Right kidney (tissue), 9 donors: ENCODE results near the gene RTN4R.
A peak's percentile ranks its signal among the peaks of the same experiment; 100 is the strongest.
"Not testable (repeated sequence)": the region's sequence is repeated elsewhere in the genome, so short reads cannot be mapped to it uniquely, and the experiment has no call there.

Source experiments
- DNase-seq: peaks from one replicate; pipeline ENCODE4 v3.0.0-alpha.2; 2016
- long read RNA-seq, 8 donors: transcript quantifications; one replicate each; lab custom pipeline, GENCODE V29; 2026

Gene RTN4R
- long read RNA-seq, donor 1, partial matches to known transcripts: 0 of 5 reads
- long read RNA-seq, donor 1, other reads (novel, unspliced or antisense): 0 of 5 reads
- long read RNA-seq, donor 2, partial matches to known transcripts: 0 of 3 reads
- long read RNA-seq, donor 2, other reads (novel, unspliced or antisense): 0 of 3 reads
- long read RNA-seq, donor 3, partial matches to known transcripts: 0 of 5 reads
- long read RNA-seq, donor 3, other reads (novel, unspliced or antisense): 0 of 5 reads
- long read RNA-seq, donor 4, partial matches to known transcripts: 0 of 4 reads
- long read RNA-seq, donor 4, other reads (novel, unspliced or antisense): 0 of 4 reads
- long read RNA-seq, donor 5, partial matches to known transcripts: 0 of 5 reads
- long read RNA-seq, donor 5, other reads (novel, unspliced or antisense): 0 of 5 reads
- long read RNA-seq, donor 6, transcript RTN4R-201 (2 exons, 2,157 nt): major isoform, 8 of 8 reads
- long read RNA-seq, donor 6, partial matches to known transcripts: 0 of 8 reads
- long read RNA-seq, donor 6, other reads (novel, unspliced or antisense): 0 of 8 reads
- long read RNA-seq, donor 7, transcript RTN4R-201 (2 exons, 2,157 nt): major isoform, 5 of 6 reads
- long read RNA-seq, donor 7, partial matches to known transcripts: 0 of 6 reads
- long read RNA-seq, donor 7, other reads (novel, unspliced or antisense): 0 of 6 reads
- long read RNA-seq, donor 8, partial matches to known transcripts: 0 of 2 reads
- long read RNA-seq, donor 8, other reads (novel, unspliced or antisense): 0 of 2 reads

GRCh38 chr22:20268279-20269012, at the start of gene RTN4R:
RTN4R (minus strand) TSS chr22:20268318; CDS start chr22:20268092, 226 bp downstream.
- peak; percentile 69 for DNase-seq

GRCh38 chr22:20317402-20318042, 49.4 kb upstream of the RTN4R start:
- DNase-seq: peak; percentile 0

GRCh38 chr22:20316844-20317401, 48.8 kb upstream of the RTN4R start:
- DNase-seq: peak; percentile 1

- peak; percentile 0 for DNase-seq
Observed at GRCh38 chr22:20316217-20316843, 48.2 kb upstream of the RTN4R start.

GRCh38 chr22:20315337-20316216, 47.5 kb upstream of the RTN4R start:
- DNase-seq: no peak

- DNase-seq: peak; percentile 0
Observed at GRCh38 chr22:20314741-20315336, 46.7 kb upstream of the RTN4R start.

GRCh38 chr22:20314206-20314605, 46.1 kb upstream of the RTN4R start:
- not testable (repeated sequence) for DNase-seq

GRCh38 chr22:20313306-20314077, 45.4 kb upstream of the RTN4R start:
- not testable (repeated sequence) for DNase-seq

DNA sequence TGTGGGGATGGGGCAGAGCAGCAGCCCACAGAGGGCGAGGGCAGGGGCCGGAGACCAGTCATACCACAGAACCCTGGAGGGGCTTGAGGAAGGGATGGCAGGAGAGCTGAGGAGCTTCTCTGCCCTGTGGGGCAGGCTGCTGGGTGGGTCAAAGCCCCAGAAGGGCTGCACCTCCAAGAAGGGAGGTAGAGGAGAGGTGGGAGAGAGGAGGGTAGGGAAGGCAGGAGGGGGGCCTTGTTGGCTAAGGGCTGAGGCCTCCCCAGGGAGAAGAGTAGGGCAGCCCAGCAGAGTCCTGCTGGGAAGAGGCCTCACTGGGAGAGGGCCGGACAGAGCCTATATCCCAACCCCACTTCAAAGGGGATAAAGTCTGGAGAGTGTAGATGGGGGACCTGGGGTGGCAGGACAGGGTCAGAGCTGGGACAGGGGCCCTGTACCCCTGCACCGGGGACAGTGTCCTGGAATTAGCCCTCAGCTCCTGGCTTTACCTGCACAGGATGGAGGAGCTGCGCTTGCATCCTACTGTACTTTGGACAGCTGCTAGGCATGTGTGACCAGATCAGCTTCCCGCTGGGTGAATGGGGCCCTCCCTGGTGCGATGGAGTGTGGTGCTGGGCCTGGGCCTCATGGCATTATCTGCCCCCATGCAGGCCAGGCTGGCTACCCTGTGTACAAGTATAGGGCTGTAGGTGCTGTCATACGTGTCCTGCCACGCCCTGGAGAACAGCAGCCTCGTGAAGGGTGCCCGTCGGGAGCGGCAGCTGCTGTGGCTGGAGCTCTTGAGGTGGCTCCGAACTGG, 44.5 kb upstream of the RTN4R start:
- peak; percentile 0 for DNase-seq

- not testable (repeated sequence) for DNase-seq
Observed at GRCh38 chr22:20311249-20312062, 43.3 kb upstream of the RTN4R start.

DNA sequence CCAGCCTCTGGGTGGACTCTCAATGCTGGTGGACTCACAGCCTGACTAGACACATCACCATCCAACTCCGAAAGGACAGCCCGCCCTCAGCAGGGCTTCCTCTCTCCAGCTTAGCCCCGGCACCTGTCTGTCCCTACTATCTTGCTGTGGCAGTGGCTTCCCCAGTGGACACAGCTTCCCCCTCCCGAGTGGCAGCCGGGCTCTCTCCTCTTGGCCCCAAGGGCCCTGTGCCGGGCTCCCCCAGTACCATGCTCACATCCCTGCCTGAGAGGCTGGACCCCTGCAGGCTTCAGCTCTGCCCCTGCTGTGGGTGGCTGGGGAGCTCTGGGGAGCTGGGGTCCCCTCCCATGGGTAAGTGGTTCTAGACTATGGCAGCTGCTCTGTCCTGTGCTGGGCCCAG, 42.7 kb upstream of the RTN4R start:
- DNase-seq: not testable (repeated sequence)

DNA sequence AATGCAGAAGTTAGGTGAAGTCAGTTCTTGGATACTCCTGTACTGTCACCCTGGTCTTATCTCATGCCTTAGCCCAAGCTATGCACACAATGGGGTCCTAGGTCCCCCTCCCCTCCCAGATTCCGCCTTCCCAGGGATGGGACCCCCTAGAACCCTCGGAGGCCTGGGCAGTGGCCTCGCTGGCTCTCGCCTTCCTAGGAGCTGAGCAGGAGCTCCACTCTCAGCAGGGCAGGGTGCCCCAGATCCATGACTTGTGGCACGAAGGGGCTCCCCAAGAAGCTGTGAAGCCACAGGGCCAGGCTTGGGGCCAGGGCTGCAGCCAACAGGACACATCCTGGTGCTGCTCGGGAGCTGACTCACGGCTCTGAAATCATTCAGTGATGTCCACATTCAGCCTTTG, 42.1 kb upstream of the RTN4R start:
- not testable (repeated sequence) for DNase-seq

- DNase-seq: not testable (repeated sequence)
Observed at GRCh38 chr22:20308806-20309650, 40.9 kb upstream of the RTN4R start.

DNA sequence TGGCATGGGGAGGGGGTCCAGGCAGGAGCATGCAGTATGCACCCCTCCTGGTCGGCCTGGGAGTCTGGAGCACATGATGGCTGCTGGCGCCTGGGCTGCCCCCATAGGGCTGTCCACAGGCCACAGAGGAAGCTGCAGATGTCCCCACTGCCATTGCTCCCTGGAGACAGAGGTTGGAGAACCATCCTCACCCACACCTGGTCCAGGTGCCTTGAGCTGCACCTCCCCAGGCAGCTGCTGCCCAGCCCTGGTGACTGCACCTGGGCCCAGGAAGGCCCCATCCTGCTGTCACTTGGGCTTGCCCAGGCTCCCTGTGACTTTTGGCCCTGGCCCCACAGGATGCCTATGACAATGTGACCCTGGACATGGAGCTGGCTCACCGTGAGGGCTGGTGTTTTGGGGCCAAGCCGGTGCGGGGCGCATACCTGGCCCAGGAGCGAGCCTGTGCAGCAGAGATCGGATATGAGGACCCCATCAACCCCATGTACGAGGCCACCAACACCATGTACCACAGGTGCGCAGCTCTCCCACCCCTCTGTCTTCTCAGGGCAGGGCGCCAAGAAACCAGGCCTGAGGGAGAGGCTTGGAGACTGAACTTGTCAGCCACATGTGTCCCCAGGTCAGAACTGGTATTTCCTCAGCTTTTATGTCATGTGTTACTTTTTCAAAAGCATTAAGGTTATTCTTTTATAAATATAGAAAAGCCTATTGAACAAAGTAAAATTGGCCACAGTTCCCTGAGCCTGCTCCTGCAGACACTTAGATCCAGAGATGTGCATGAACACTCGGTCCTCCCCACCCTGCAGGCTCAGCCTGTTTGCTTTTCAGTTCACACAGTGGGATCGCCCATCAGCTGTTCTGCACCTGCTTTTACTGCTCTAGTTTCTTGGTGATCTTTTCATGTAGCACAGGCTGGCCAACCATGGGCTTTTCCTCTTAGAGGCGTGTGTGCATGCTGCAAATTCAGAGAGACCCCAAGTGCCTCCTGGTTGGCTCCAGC, 39.6 kb upstream of the RTN4R start:
- DNase-seq: not testable (repeated sequence)
